HEK293T (cell line): ENCODE measurements around the gene PXDN.

Experiments
- BHLHE40 ChIP-seq: fragments of 450-650 bp; IDR thresholded peaks from 2 replicates; pipeline ENCODE4 v1.6.1; 2016; ENCODE audit warnings: mild to moderate bottlenecking, moderate library complexity, borderline replicate concordance
- CTBP1 ChIP-seq: fragments of 450-650 bp; IDR thresholded peaks from 2 replicates; pipeline ENCODE4 v1.6.1; 2016; ENCODE audit warnings: borderline replicate concordance
- FOXK2 ChIP-seq: fragments of 450-650 bp; IDR thresholded peaks from 2 replicates; pipeline ENCODE4 v1.6.1; 2016; ENCODE audit warnings: mild to moderate bottlenecking
- HDGF ChIP-seq: fragments of 450-650 bp; IDR thresholded peaks from 2 replicates; pipeline ENCODE4 v1.6.1; 2017; ENCODE audit warnings: antibody characterized with exemption, borderline replicate concordance
- L3MBTL2 ChIP-seq: fragments of 450-650 bp; conservative IDR thresholded peaks from 2 replicates; pipeline ENCODE4 v1.6.1; 2016; ENCODE audit warnings: mild to moderate bottlenecking
- NFRKB ChIP-seq: fragments of 450-650 bp; IDR thresholded peaks from 2 replicates; pipeline ENCODE4 v1.6.1; 2016; ENCODE audit warnings: mild to moderate bottlenecking, moderate library complexity
- SP1 ChIP-seq: fragments of 450-650 bp; IDR thresholded peaks from 2 replicates; pipeline ENCODE4 v1.6.1; 2017
- SUZ12 ChIP-seq: fragments of 450-650 bp; IDR thresholded peaks from 2 replicates; pipeline ENCODE4 v1.6.1; 2016; ENCODE audit warnings: mild to moderate bottlenecking
- TARDBP ChIP-seq: fragments of 450-650 bp; IDR thresholded peaks from 2 replicates; pipeline ENCODE4 v1.6.1; 2016
- ZNF384 ChIP-seq: fragments of 450-650 bp; IDR thresholded peaks from 2 replicates; pipeline ENCODE4 v1.6.1; 2016
- TF ChIP-seq, protein P1 (sequence below): fragments of 450-650 bp; IDR thresholded peaks from 2 replicates; pipeline ENCODE4 v1.6.1; 2016

DNA sequence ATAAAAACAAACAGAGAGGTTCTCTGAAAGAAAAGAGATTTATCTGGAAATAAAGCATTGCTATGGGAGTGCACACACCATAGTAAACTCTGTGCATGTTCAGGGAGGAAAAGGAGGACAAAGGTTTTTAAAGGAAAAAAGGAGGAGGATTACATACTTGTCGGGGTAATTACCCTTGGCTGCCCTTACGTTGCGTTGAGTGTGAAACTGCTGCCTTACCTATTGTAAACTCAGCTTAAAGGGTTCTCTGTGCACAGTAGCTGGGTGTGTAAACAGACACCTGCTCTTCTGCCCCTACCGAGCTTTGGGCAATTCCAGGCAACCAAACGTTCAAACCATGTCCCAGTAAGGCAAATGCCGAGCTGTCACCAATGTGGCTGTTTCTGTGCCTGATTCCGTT lies 29.6 kb upstream of the PXDN start:
- TF ChIP-seq SP1 (no peak), FOXK2 (no peak), ZNF384 (no peak), SUZ12 (no peak), BHLHE40 (no peak), NFRKB (no peak), TARDBP (no peak), HDGF (no peak), L3MBTL2 (no peak), CTBP1 (no peak)
- TF ChIP-seq, protein P1, sequence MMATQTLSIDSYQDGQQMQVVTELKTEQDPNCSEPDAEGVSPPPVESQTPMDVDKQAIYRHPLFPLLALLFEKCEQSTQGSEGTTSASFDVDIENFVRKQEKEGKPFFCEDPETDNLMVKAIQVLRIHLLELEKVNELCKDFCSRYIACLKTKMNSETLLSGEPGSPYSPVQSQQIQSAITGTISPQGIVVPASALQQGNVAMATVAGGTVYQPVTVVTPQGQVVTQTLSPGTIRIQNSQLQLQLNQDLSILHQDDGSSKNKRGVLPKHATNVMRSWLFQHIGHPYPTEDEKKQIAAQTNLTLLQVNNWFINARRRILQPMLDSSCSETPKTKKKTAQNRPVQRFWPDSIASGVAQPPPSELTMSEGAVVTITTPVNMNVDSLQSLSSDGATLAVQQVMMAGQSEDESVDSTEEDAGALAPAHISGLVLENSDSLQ = no peak
